HPDE6-E6E7 (cell line): ENCODE data around the gene DMXL1.

Experiments used
- DNase-seq: peaks from one replicate; pipeline ENCODE4 v3.0.0; 2011; ENCODE audit warnings: missing footprints; ENCODE audit errors: extremely low spot score

The DMXL1 gene

DNA sequence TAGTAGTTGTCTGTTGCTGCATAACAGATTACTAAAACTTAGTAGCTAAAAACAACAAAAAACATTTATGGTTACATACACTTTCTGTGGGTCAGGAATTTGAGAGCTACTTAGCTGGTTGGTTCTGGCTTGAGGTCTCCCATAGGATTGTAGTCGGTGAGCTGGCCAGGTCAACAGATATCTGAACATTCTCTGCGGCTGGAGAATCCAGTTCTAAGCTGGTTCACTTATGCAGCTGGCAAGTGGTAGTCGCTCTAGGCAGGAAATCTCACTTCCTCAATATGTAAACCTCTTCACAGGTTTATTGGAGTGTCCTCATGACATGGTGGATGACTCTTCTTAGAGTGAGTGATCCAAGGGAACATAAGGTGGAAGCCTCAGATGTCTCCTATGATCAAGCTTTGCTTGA, 219.3 kb downstream of the DMXL1 start:
- no peak for DNase-seq

DNA sequence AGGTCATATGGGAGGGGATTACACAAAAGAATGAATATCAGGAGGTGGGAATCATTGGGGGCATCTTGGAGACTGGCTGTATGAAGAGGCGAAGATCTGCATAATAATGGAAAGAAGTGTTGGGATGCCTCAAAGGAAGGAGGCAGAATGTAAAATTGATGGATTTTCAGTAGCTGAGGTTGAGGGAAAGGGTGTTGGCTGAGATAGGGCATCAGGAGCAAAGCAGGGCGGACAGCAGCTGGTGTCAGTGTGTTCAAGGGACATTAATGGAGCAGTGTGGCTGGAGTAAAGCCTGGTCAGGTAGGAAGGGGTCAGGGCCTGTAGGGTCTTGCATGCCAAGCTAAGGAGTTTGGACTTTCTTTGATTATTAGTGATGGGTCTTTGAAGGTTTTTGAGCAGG, 219.7 kb downstream of the DMXL1 start:
- DNase-seq: no peak

DNA sequence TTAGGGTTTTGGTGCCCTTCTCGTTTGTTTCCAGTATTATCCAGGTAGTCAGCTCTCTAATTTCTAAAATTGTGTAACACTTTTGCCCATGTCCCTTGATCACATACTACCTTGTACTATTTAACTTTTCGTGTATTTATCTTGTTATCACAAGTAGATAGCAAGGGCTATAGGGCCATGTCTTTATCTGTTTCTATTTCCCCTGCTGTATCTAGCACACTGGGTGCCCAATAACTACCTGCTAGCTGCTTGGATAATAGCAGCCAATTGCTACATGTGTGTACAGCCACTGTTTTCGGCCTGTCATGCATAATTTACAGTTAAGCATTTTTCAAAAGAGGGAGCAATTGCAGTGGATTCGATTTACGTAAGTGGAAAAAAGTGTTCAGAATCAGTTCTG, 220.2 kb downstream of the DMXL1 start:
- DNase-seq: no peak

DNA sequence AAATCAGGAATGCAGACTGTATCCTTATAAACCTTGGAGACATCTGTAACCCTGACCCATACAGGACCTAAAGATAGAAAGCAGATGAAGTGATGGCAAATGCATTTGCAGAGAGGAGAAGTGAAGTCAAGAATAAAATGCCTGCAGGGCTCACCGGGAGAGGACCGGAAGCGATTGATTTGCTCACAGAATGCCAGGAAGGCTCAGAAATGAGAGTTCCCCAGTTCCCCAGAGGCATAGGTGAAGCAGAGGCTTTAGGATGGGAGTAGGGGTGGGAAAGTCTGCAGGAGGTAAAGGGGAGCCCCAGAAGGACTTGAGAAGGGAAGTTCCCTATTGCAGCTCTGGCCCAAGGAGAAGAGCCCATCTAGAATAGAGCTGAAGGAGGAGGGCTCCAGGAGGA, 221.0 kb downstream of the DMXL1 start:
- no peak for DNase-seq

DNA sequence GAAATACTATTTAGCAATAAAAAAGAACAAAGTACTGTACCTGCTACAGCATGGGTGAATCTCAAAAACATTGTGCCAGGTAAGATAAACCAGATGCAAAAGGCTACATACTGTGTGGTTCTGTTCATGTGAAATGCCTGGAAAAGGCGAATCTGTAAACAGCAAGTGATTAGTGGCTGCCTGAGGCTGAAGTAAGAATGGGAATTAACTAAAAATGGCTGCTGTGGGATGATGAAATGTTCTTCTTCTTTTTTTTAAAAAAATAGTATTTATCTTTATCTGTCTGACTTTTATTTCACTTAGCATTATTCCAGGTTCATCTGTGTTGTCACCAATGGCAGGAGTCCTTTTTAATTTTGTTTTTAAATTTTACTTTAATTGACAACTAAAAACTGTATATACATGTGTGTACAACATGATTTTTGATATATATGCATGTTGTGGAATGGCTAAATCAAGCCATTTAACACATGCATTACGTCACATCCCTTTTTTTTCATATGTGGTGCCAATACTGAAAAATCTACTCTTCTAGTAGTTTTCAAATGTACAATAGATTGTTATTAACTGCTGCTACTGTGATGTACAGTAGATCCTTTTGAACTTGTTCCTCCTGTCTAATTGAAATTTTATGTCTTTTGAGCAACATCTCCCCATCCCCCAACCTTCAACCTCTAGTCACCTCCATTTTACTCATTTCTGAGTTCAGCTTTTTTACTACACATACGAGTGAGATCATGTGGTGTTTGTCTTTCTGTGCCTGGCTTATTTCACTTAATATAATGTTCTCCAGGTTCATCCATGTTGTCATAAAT, 222.0 kb downstream of the DMXL1 start:
- no peak for DNase-seq

DNA sequence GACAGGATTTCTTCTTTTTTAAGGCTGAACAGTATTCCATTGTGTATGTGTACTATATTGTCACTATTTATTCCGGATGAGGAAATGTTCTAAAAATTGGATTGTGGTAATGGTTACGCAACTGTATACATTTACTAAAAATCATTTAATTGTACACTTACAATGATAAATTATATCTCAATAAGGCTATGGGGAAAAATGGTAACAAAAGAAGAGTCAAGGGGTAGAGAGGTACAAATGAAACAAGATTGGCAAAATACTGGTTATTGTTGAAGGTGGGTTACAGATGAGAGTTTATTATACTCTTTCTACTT, 222.6 kb downstream of the DMXL1 start:
- DNase-seq: no peak
